Jurkat, Clone E6-1 (cell line): ENCODE results near the gene MSL1.

Experiments used
- DNase-seq: peaks from one replicate; pipeline ENCODE4 v3.0.0-alpha.2; 2011; ENCODE audit warnings: low read depth, low spot score
- H3K4me3 ChIP-seq: 2 replicates; pipeline ENCODE4 v1.5.1; 2011; ENCODE audit warnings: mild to moderate bottlenecking, low read length, control low read depth, moderate library complexity

The MSL1 gene

DNA sequence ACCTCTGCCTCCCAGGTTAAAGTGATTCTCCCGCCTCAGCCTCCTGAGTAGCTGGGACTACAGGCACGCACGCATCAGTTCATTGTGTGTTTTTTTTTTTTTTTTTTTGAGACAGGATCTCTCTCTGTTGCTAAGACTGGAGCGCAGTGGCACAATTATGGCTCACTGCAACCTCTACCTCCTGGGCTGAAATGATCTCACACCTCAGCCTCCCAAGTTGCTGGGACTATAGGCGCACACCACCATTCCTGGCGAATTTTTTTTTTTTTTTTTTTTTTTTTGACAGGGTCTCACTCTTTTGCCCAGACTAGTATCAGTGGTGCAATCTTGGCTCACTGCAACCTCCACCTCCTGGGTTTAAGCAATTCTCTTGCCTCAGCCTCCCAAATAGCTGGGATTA lies 37.7 kb downstream of the MSL1 start:
- no peak for DNase-seq
- H3K4me3 ChIP-seq, result no peak overlapping the region

DNA sequence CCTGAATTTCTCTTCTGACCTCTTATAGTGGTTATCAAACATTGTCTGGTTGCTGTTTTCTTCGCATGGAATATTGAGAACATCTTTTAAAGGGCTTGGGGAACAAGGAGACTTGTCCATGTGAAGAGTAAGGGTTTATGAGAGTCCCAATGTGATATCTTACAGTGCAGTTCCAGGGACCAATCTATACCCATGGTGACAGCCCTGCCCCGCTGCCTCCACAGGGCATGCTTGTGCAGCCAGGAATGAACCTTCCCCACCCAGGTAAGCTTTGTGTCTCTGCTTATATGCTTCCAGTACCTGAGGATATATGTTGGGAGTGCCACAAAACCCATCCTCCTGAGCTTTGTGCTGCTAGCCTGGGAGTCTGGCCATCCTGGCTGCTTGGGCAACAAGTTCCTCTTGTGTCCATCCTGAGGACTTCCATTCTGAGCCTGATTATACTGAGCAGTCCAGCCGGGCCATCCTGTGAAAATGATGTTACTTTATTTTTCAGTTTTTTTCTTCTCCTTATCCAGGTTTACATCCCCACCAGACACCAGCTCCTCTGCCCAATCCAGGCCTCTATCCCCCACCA lies 46.0 kb downstream of the MSL1 start:
- H3K4me3 ChIP-seq, result no peak overlapping the region
- no peak for DNase-seq

DNA sequence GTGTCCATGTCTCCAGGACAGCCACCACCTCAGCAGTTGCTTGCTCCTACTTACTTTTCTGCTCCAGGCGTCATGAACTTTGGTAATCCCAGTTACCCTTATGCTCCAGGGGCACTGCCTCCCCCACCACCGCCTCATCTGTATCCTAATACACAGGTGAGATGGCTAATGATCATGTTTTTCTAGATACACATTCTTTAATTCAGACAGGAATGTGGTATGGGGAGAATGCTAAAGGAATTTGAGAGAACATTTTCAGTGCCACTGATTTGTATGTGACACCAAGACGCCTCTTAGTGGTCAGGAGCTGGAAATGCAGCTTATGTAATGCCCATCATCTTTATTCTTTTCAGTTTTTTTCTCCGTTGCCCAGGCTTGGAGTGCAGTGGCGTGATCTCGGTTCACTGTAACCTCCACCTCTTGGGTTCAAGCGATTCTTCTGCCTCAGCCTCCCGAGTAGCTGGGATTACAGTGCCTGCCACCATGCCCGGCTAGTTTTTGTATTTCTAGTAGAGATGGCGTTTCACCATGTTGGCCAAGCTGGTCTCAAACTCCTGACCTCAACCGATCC lies 46.6 kb downstream of the MSL1 start:
- DNase-seq, result peak; percentile 50

GRCh38 chr17:40170325-40170724 lies 48.6 kb downstream of the MSL1 start:
- no peak overlapping the region for H3K4me3 ChIP-seq
- DNase-seq, result no peak

More for the DNA sequence above, 46.6 kb downstream of the MSL1 start:
- H3K4me3 ChIP-seq, result no peak overlapping the region

DNA sequence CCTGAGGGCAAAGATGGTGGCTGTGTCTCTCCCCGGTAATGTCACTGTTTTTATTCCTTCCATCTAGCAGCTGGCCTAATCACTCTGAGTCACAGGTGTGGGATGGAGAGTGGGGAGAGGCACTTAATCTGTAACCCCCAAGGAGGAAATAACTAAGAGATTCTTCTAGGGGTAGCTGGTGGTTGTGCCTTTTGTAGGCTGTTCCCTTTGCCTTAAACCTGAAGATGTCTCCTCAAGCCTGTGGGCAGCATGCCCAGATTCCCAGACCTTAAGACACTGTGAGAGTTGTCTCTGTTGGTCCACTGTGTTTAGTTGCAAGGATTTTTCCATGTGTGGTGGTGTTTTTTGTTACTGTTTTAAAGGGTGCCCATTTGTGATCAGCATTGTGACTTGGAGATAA lies 50.0 kb downstream of the MSL1 start:
- no peak for DNase-seq
- no peak overlapping the region for H3K4me3 ChIP-seq

DNA sequence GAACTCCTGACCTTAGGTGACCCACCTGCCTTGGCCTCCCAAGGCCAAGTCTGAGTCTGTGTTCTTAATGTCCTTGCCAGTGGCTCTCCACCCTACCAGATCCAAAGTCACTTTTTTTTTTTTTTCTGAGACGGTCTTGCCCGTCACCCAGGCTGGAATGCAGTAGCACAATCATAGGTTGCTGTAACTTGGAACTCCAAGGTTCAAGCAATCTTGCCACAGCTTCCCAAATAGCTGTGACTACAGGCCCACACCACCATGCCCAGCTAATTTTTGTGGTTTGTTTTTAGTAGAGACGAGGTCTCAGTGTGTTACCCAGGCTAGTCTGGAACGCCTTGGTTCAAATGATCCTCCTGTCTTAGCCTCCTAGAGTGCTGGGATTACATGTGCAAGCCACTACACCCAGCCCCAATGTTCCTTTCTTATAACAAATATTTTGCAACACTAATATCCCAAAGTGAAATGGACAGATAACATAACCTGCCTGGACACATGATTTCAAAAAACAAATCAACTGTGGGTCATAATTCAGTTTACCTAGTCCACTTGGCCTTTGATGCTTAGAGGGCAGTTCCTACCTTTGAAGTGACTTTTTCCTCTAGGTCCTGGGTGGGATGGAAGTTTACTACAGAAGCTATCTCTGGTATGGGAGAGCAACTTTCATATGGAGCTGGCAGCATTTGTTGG lies 51.5 kb downstream of the MSL1 start:
- no peak for DNase-seq
- H3K4me3 ChIP-seq, result no peak overlapping the region

DNA sequence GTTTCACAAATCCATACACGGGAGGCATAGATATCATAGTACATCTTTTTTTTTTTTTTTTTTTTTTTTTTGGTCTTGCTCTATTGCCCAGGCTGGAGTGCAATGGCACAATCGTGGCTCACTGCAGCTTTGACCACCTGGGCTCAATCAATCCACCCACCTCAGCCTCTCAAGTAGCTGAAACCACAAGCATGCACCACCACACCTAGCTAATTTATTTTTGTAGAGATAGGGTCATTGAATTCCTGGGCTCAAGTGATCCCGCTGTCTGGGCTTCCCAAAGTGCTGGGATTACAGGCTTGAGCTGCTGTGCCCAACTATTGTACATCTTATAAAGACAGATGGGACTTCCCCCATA lies 52.0 kb downstream of the MSL1 start:
- DNase-seq, result no peak
- no peak overlapping the region for H3K4me3 ChIP-seq

GRCh38 chr17:40174514-40174913 lies 52.7 kb downstream of the MSL1 start:
- no peak for DNase-seq
- H3K4me3 ChIP-seq, result no peak overlapping the region

- no peak for DNase-seq
- no peak overlapping the region for H3K4me3 ChIP-seq
Measured at GRCh38 chr17:40175928-40176753, 54.4 kb downstream of the MSL1 start.

GRCh38 chr17:40176754-40177110 lies 55.0 kb downstream of the MSL1 start:
- no peak overlapping the region; the same call in 1 of the 2 replicates for H3K4me3 ChIP-seq
- DNase-seq, result no peak

DNA sequence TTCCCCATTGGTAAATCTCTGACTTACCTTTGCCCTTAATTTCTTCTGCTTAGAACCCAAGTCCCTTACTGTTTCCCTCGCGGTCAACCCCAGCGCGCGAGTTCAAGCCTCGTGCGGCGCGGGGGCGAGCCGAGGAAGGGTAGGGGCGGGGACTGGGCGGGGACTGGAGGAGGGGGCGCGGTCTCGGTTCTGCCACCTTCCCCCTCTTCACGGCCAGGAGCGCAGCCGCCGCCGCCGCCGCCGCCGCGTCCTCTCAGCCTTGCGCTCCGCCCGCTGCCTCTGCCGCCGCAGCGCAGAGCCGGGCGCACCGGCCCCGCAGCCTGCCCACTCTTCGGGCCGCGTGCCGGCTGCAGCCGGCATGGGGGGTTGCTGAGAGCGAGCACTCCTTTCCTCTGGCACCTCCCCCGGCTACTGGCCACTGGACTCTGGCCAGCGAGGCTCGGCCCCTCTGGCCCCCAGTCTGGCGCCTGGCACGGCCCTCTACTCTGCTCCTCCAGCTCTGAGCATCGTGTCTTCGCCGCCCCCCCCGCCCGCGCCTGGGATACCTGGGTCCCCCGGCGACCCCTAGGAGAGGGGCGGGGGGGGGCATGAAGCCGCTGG lies 55.6 kb downstream of the MSL1 start, which contains the start of gene RAPGEFL1:
TSS of gene RAPGEFL1 (plus strand) at position 196 of the 600 bp plus-strand sequence. CDS start at position 588, 392 bp downstream.
- H3K4me3 ChIP-seq, result no peak within 1 kb of the TSS; the same call in 1 of the 2 replicates
- peak; percentile 45 for DNase-seq

GRCh38 chr17:40178021-40178601 lies 56.3 kb downstream of the MSL1 start:
- DNase-seq, result no peak
- H3K4me3 ChIP-seq, result no peak overlapping the region

GRCh38 chr17:40178660-40179059 lies 56.9 kb downstream of the MSL1 start:
- no peak overlapping the region for H3K4me3 ChIP-seq
- DNase-seq, result no peak

DNA sequence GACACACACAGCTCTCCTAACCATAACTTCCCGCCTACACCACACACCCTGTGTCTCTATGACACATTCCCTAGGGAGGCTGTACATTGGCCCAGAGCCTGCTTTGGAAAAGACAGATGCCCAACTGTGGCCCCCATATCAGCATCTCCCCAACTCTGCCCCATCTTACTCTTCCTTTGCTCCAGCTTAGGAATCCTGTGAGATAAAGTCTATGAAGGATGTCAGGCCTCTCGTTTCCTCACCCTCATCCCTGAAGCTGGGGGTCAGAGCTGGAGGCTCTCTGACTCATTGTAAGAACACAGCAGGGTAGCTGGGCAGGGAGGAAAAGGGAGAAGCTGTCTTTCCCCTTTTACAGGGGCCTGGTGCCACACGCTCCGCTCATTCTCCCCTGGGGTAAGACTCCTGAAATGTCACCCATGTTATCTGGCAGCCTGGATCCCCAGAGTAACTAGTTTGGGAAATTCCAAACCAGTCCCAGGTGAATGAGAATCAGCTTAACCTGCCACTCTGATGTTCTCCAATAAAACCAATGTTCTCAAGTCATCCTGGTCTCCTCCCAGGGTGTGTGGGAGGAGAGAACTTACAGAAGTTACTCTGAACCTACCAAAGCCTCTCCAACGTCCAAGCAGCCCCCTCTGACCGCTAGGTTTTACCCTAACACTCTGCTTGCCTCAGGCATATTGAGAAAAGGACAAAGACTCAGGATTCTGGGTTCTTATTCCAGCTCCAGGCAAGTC lies 58.3 kb downstream of the MSL1 start:
- DNase-seq, result no peak
- H3K4me3 ChIP-seq, result no peak overlapping the region

- no peak overlapping the region for H3K4me3 ChIP-seq
Measured at GRCh38 chr17:40180694-40181093, 58.9 kb downstream of the MSL1 start.

GRCh38 chr17:40181205-40181604 lies 59.4 kb downstream of the MSL1 start:
- DNase-seq, result no peak
- no peak overlapping the region for H3K4me3 ChIP-seq

More at GRCh38 chr17:40180694-40181093, 58.9 kb downstream of the MSL1 start:
- DNase-seq, result no peak

- no peak for DNase-seq
- no peak overlapping the region for H3K4me3 ChIP-seq
Measured at GRCh38 chr17:40182606-40183005, 60.8 kb downstream of the MSL1 start.
